ENCODE data around the gene SNAPC2. TPM values are rescaled to one million over a fixed set of nuclear protein-coding genes. Genes with fewer than 3 reads are reported as not detected.
"Not testable (repeated sequence)": the region's sequence is repeated elsewhere in the genome, so short reads cannot be mapped to it uniquely, and the experiment has no call there.

The SNAPC2 gene
- total RNA-seq, 1 experiment from 2014 or later: 33.7 TPM

GRCh38 chr19:7908742-7909461 is 11.2 kb upstream of the SNAPC2 start:
- DNase-seq (ENCODE audit: low read depth): no peak

- DNase-seq (ENCODE audit: low read depth): no peak
Measured at GRCh38 chr19:7909471-7910067, 10.6 kb upstream of the SNAPC2 start.

- no peak for DNase-seq (ENCODE audit: low read depth)
Measured at GRCh38 chr19:7910321-7911161, 9.6 kb upstream of the SNAPC2 start.

- DNase-seq (ENCODE audit: low read depth): no peak
Measured at GRCh38 chr19:7911508-7912143, 8.5 kb upstream of the SNAPC2 start.

GRCh38 chr19:7912144-7912696 is 7.9 kb upstream of the SNAPC2 start:
- no peak for DNase-seq (ENCODE audit: low read depth)

GRCh38 chr19:7912697-7913564 is 7.2 kb upstream of the SNAPC2 start:
- no peak for DNase-seq (ENCODE audit: low read depth)

- no peak for DNase-seq (ENCODE audit: low read depth)
Measured at GRCh38 chr19:7913652-7914051, 6.5 kb upstream of the SNAPC2 start.

- no peak for DNase-seq (ENCODE audit: low read depth)
Measured at GRCh38 chr19:7914099-7914498, 6.0 kb upstream of the SNAPC2 start.

- no peak for DNase-seq (ENCODE audit: low read depth)
Measured at GRCh38 chr19:7914598-7915045, 5.5 kb upstream of the SNAPC2 start, which contains the start of gene TGFBR3L. TGFBR3L (plus strand) TSS chr19:7914830.

GRCh38 chr19:7915250-7916102 is 4.7 kb upstream of the SNAPC2 start:
- no peak for DNase-seq (ENCODE audit: low read depth)

GRCh38 chr19:7916103-7916954 is 3.8 kb upstream of the SNAPC2 start:
- DNase-seq (ENCODE audit: low read depth): peak; percentile 57

- DNase-seq (ENCODE audit: low read depth): no peak
Measured at GRCh38 chr19:7916955-7917266, 3.2 kb upstream of the SNAPC2 start.

GRCh38 chr19:7917267-7918061 is 2.7 kb upstream of the SNAPC2 start:
- DNase-seq (ENCODE audit: low read depth): peak; percentile 73

- DNase-seq (ENCODE audit: low read depth): not testable (repeated sequence)
Measured at GRCh38 chr19:7918062-7918614, 2.0 kb upstream of the SNAPC2 start.

- DNase-seq (ENCODE audit: low read depth): no peak
Measured at GRCh38 chr19:7918615-7919421, 1.3 kb upstream of the SNAPC2 start.

- peak; percentile 98 for DNase-seq (ENCODE audit: low read depth)
Measured at GRCh38 chr19:7920519-7921301, 572 bp downstream of the SNAPC2 start.

All from Daoy (cell line).